Measurements from ENCODE around the gene PHOSPHO2.

PHOSPHO2 gene

DNA sequence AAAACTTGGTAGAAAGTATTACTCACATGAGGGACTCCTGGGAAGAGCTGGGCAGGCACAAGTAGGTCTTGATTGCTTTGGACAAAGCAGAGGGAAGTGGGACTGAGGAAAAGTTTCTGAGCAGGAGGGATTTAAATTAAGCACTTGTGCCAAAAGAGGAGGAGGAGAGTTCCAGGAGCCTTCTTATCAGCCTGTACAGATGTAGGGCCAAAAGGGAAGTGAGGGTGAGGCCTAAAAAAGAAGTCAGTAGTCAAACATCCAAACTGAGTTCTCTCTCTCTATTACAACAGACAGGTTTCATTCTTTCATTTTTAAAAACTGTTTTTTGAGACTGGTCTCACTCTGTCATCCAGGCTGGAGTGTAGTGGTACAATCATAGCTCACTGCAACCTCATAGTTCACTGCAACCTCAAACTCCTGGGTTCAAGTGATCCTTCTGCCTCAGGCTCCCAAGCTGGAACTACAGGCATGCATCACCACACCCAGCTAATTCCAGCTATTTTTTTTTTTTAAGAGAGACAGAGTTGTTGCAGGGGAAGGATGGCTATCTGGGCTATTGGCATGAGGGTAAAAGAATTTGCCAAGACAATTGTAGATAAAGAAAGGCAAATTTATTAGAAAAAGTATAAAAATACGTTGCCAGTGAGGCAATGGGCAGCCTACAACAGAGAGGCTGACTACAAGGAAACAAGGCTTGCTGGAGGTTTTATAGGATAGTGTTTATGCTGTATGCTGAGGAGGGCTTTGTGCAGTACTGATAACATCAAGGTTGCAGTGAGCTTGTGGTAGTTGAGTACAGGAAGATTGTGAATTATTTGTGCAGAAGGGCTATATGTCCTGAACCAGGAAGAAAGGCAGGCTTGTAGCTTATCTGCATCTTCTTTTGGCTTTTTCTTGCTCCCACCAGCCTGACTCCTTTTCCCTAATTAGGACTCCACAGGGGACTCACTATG is 29.0 kb upstream of the PHOSPHO2 start:
- TF ChIP-seq CTCF (IDR thresholded peaks at IDR 0.05; ENCODE audit: insufficient read depth, low read length, poor library complexity, severe bottlenecking) = no peak
- no peaks in the 10 kb centered on the region for H3K36me3 ChIP-seq (ENCODE audit: control insufficient read depth, insufficient read depth, low read length)
- no peaks in the 10 kb centered on the region for H3K27me3 ChIP-seq (replicated peaks; ENCODE audit: control insufficient read depth, insufficient read depth, low read length)
- no peak for DNase-seq (ENCODE audit: extremely low read depth, insufficient read length)
- H3K4me3 ChIP-seq (replicated peaks; ENCODE audit: low read depth, low read length) = no peak overlapping the region

DNA sequence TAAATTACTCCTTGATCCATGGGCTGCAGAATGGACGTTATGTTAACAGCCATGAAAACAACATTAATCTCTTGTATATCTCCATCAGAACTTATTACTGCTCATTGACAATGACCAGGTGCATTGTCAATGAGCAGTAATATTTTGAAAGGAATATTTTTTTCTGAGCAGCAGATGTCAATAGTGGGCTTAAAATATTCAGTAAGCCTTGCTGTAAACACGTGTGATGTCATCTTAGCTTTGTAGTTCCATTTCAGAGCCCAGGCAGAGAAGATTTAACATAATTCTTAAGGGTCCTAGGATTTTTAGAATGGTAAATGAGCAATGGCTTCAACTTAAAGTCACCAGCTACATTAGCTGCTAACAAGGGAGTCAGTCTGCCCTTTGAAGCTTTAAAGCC is 26.7 kb upstream of the PHOSPHO2 start:
- no peak for DNase-seq (ENCODE audit: extremely low read depth, insufficient read length)
- H3K27me3 ChIP-seq (replicated peaks; ENCODE audit: control insufficient read depth, insufficient read depth, low read length) = no peaks in the 10 kb centered on the region

GRCh38 chr2:169670215-169670651 is 24.0 kb upstream of the PHOSPHO2 start:
- no peak overlapping the region for H3K4me3 ChIP-seq (replicated peaks; ENCODE audit: low read depth, low read length)
- TF ChIP-seq CTCF (IDR thresholded peaks at IDR 0.05; ENCODE audit: insufficient read depth, low read length, poor library complexity, severe bottlenecking) = no peak
- H3K27me3 ChIP-seq (replicated peaks; ENCODE audit: control insufficient read depth, insufficient read depth, low read length) = no peaks in the 10 kb centered on the region
- H3K36me3 ChIP-seq (ENCODE audit: control insufficient read depth, insufficient read depth, low read length) = no peaks in the 10 kb centered on the region
- DNase-seq (ENCODE audit: extremely low read depth, insufficient read length) = no peak

More for the DNA sequence above, 26.7 kb upstream of the PHOSPHO2 start:
- no peak for TF ChIP-seq CTCF (IDR thresholded peaks at IDR 0.05; ENCODE audit: insufficient read depth, low read length, poor library complexity, severe bottlenecking)
- no peak overlapping the region for H3K4me3 ChIP-seq (replicated peaks; ENCODE audit: low read depth, low read length)
- H3K36me3 ChIP-seq (ENCODE audit: control insufficient read depth, insufficient read depth, low read length) = no peaks in the 10 kb centered on the region

DNA sequence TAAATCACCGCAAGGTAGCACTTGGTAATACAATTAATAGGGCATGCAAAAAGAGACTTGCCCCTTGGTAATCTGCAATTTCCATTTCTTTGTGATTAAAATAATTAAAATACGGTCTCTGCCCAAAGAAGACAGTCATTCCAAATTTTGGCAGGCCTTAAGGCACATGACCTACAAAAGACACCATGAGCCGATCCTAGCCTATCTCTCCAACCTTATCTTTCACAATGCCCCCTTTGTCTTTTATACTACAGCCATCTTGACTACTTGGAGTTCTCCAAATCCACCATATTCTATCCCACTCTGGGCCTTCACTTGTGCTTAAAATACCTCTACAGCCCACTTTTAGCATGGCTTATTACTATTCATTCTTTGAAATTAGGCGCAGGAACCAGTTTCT is 23.3 kb upstream of the PHOSPHO2 start:
- no peak for DNase-seq (ENCODE audit: extremely low read depth, insufficient read length)
- H3K27me3 ChIP-seq (replicated peaks; ENCODE audit: control insufficient read depth, insufficient read depth, low read length) = no peaks in the 10 kb centered on the region
- H3K36me3 ChIP-seq (ENCODE audit: control insufficient read depth, insufficient read depth, low read length) = no peaks in the 10 kb centered on the region
- TF ChIP-seq CTCF (IDR thresholded peaks at IDR 0.05; ENCODE audit: insufficient read depth, low read length, poor library complexity, severe bottlenecking) = no peak
- H3K4me3 ChIP-seq (replicated peaks; ENCODE audit: low read depth, low read length) = no peak overlapping the region

DNA sequence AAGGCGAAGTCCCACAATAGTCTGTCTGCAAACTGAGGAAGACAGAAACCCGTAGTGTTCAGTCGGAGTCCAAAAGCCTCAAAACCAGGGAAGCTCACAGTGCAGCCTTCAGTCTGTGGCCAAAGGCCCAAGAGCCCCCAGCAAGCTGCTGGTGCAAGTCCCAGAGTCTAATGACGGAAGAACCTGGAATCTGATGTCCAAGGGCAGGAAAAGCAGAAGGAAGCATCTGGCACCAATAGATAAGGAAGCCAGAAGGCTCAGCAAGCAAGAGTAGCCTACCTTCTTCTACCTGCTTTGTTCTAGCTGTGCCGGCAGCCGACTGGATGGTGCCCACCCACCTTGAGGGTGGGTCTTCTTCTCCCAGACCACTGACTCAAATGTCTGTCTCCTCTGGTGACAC is 21.9 kb upstream of the PHOSPHO2 start:
- DNase-seq (ENCODE audit: extremely low read depth, insufficient read length) = no peak
- Histone ChIP-seq H3K4me3 (replicated peaks; ENCODE audit: low read depth, low read length) (no peak overlapping the region), H3K27me3 (replicated peaks; ENCODE audit: control insufficient read depth, insufficient read depth, low read length) (no peaks in the 10 kb centered on the region), H3K36me3 (ENCODE audit: control insufficient read depth, insufficient read depth, low read length) (no peaks in the 10 kb centered on the region)
- TF ChIP-seq CTCF (IDR thresholded peaks at IDR 0.05; ENCODE audit: insufficient read depth, low read length, poor library complexity, severe bottlenecking) = no peak
